IMR-90 (cell line): Measurements from ENCODE around the gene H1-8.
"Not testable (repeated sequence)": the region's sequence is repeated elsewhere in the genome, so short reads cannot be mapped to it uniquely, and the experiment has no call there.

Source experiments
- CEBPB ChIP-seq: IDR thresholded peaks from 2 replicates; pipeline ENCODE4 v1.6.1; 2012; ENCODE audit warnings: low read depth, low read length, improper control_type of control experiment
- ELK1 ChIP-seq: fragments of 150-350 bp; IDR thresholded peaks from 2 replicates; pipeline ENCODE4 v1.6.1; 2016; ENCODE audit warnings: low read depth, mild to moderate bottlenecking, low read length, moderate library complexity, borderline replicate concordance
- USF2 ChIP-seq: fragments of 150-350 bp; IDR thresholded peaks from 2 replicates; pipeline ENCODE4 v1.6.1; 2017; ENCODE audit warnings: mild to moderate bottlenecking, antibody characterized with exemption, low read length, low read depth

- not testable (repeated sequence) for TF ChIP-seq USF2, ELK1, CEBPB
These were observed 47.9 kb upstream of the H1-8 start for GRCh38 chr3:129495006-129495639.
